Gastroesophageal sphincter (tissue), 4 donors: ENCODE data around the gene DNTT. TPM values are rescaled to one million over a fixed set of nuclear protein-coding genes. Genes with fewer than 3 reads are reported as not detected.
"Not testable (repeated sequence)": the region's sequence is repeated elsewhere in the genome, so short reads cannot be mapped to it uniquely, and the experiment has no call there.

Experiments used
- ATAC-seq: fragments of 150-250 bp; one replicate; pipeline ENCODE4 v1.9.1; 2016; ENCODE audit warnings: mild to moderate bottlenecking, moderate library complexity
- H3K27ac ChIP-seq, 4 donors: fragments of 200-600 bp; sonication (generic) in 3 of 4; 1 replicate in 3 of 4; 2 replicates in 1 of 4; pipeline ENCODE4 v1.5.1; 2016 to 2019
- H3K27me3 ChIP-seq: fragments of 200-600 bp; sonication (generic); one replicate; pipeline ENCODE4 v1.5.1; 2019
- H3K36me3 ChIP-seq, 2 donors: fragments of 200-600 bp; sonication (generic); one replicate each; pipeline ENCODE4 v1.5.1; 2019; ENCODE audit warnings: control low read depth in 1 of 2
- H3K4me1 ChIP-seq, 3 donors: fragments of 200-600 bp; sonication (generic); 1 replicate in 2 of 3; 2 replicates in 1 of 3; pipeline ENCODE4 v1.5.1; 2016 to 2019; ENCODE audit warnings: control low read depth in 2 of 3
- H3K4me3 ChIP-seq, 2 donors: fragments of 200-600 bp; sonication (generic); one replicate each; pipeline ENCODE4 v1.5.1; 2019; ENCODE audit warnings: mild to moderate bottlenecking in 1 of 2, moderate library complexity in 1 of 2
- H3K9me3 ChIP-seq, 3 donors: fragments of 200-600 bp; sonication (generic); one replicate each; pipeline ENCODE4 v1.5.1; 2017 to 2019; ENCODE audit warnings: control low read depth in 2 of 3
- EP300 ChIP-seq: sonication (generic); formaldehyde crosslinking; IDR thresholded peaks from one replicate; pipeline ENCODE4 v1.6.1; 2017; ENCODE audit warnings: antibody characterized with exemption, mild to moderate bottlenecking
- POLR2A ChIP-seq, 2 donors: fragments of 450-650 bp; IDR thresholded peaks; one replicate each; pipeline ENCODE4 v1.6.1; 2017; ENCODE audit warnings: antibody characterized with exemption in 2 of 2, mild to moderate bottlenecking in 2 of 2, moderate library complexity in 1 of 2
- POLR2AphosphoS5 ChIP-seq: sonication (generic); formaldehyde crosslinking; IDR thresholded peaks from one replicate; pipeline ENCODE4 v1.6.1; 2017; ENCODE audit warnings: antibody characterized with exemption
- WGBS, 2 donors: methylation state at CpG; one replicate each; pipeline ENCODE4 v1.1.5; 2018; ENCODE audit warnings: low coverage in 1 of 2; 5-methylcytosine and 5-hydroxymethylcytosine counted together
- total RNA-seq, 4 donors: library from RNA; depleted of rRNA; stranded (reverse); fragments of >200 nt; gene quantifications; one replicate each; pipeline ENCODE4 v1.1.0, GENCODE V29; 2016
- TF ChIP-seq, protein P1 (sequence below), 4 experiments: fragments of 200-600 bp in 2 of 4; fragments of 450-650 bp in 2 of 4; sonication (generic) in 1 of 4; IDR thresholded peaks; one replicate each; pipeline ENCODE4 v1.5.1; 2017 to 2019; ENCODE audit warnings: antibody characterized with exemption in 4 of 4, mild to moderate bottlenecking in 2 of 4, moderate library complexity in 2 of 4

The DNTT gene
- total RNA-seq, 4 donors from 2014 or later = not detected

DNA sequence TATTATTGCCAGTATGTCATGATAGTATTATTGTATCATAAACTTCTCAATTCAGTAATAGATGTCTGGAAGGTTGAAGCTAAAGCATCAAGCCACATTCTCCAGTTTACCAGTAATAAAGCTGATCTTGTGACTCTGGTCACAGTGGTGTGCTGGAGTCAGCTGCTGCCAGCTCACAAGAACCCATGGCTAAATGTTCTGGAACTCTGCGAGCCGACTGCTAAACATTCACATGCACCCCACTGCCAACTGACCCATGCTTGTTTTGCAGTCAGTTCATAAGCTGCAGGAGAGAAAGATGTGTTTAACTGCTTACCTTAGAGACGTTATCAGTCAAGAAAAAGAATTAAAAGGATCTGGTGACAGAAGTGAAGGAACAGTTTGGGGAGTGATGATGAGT is 5.9 kb upstream of the DNTT start:
- H3K27ac ChIP-seq = no peak overlapping the region
- peaks cover 0 to 7% (median 0%) of the 10 kb centered on the region in 3 donors for H3K4me1 ChIP-seq
- ATAC-seq = no peak
- no peak overlapping the region for H3K4me3 ChIP-seq
- no peaks in the 10 kb centered on the region for H3K9me3 ChIP-seq
- no peak for TF ChIP-seq POLR2A (IDR thresholded peaks at IDR 0.05)
- no peak for TF ChIP-seq POLR2AphosphoS5
- TF ChIP-seq, protein P1, sequence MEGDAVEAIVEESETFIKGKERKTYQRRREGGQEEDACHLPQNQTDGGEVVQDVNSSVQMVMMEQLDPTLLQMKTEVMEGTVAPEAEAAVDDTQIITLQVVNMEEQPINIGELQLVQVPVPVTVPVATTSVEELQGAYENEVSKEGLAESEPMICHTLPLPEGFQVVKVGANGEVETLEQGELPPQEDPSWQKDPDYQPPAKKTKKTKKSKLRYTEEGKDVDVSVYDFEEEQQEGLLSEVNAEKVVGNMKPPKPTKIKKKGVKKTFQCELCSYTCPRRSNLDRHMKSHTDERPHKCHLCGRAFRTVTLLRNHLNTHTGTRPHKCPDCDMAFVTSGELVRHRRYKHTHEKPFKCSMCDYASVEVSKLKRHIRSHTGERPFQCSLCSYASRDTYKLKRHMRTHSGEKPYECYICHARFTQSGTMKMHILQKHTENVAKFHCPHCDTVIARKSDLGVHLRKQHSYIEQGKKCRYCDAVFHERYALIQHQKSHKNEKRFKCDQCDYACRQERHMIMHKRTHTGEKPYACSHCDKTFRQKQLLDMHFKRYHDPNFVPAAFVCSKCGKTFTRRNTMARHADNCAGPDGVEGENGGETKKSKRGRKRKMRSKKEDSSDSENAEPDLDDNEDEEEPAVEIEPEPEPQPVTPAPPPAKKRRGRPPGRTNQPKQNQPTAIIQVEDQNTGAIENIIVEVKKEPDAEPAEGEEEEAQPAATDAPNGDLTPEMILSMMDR (IDR thresholded peaks at IDR 0.05) = no peak
- no peak for TF ChIP-seq EP300
- peaks cover 4% of the 10 kb centered on the region for H3K27me3 ChIP-seq
- WGBS, 2 donors = 59 to 75% methylated on average over 3 of the region's 3 CpGs
- H3K36me3 ChIP-seq = no peaks in the 10 kb centered on the region

DNA sequence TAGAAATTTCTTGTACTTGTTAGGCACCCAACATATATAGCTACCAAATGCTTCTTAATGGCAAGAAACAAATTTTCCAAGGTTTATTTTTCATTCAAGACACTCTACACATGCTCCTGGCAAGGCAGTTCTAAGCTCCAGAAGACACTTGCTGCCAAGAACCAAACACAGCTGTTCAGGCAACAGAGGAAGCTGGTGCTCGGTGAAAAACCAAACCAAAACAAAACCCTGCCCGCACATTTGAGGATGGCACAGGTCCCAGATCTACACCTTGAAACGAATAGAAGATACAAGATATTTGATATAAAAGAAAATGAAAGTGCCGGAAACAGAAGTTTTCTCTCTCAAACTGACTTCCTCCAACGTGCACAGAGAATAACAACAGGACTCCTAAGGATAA is 4.9 kb upstream of the DNTT start:
- Histone ChIP-seq H3K9me3 (no peaks in the 10 kb centered on the region), H3K27me3 (peaks cover 4% of the 10 kb centered on the region), H3K36me3 (no peaks in the 10 kb centered on the region), H3K4me1 (peaks cover 0 to 7% (median 0%) of the 10 kb centered on the region in 3 donors), H3K4me3 (no peak overlapping the region), H3K27ac (no peak overlapping the region)
- TF ChIP-seq POLR2A (IDR thresholded peaks at IDR 0.05) (no peak), EP300 (no peak), POLR2AphosphoS5 (no peak)
- TF ChIP-seq, protein P1 (IDR thresholded peaks at IDR 0.05) = no peak
- ATAC-seq = no peak
- WGBS, 2 donors = 17 to 19% methylated on average over 5 of the region's 5 CpGs

DNA sequence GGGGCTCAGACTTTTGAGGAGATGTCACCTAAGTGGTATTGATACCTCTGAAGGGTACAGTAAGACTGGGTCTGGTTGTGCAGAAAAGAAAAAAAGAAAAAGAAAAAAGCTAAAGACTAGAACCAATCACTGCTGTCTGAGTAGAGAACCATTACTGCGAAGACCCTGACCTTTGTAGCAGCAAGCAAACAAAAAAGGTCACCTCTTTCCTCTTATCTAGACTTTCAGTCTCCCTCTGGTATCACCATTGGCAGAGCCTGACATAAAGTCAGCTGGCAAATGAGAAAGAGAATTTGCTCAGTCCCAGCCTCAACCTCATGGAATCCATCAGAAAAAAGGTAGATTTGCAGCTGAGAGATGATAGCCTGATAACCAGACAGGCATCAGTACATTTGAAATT is 2.6 kb upstream of the DNTT start:
- no peak for ATAC-seq
- Histone ChIP-seq H3K27ac (no peak overlapping the region), H3K27me3 (peaks cover 4% of the 10 kb centered on the region), H3K36me3 (no peaks in the 10 kb centered on the region), H3K4me3 (no peak overlapping the region), H3K4me1 (peaks cover 0 to 7% (median 0%) of the 10 kb centered on the region in 3 donors), H3K9me3 (no peaks in the 10 kb centered on the region)
- TF ChIP-seq POLR2A (IDR thresholded peaks at IDR 0.05) (no peak), EP300 (no peak), POLR2AphosphoS5 (no peak)
- TF ChIP-seq, protein P1 (IDR thresholded peaks at IDR 0.05) = no peak
- 67 to 69% methylated on average over 1 of the region's 1 CpG for WGBS, 2 donors

DNA sequence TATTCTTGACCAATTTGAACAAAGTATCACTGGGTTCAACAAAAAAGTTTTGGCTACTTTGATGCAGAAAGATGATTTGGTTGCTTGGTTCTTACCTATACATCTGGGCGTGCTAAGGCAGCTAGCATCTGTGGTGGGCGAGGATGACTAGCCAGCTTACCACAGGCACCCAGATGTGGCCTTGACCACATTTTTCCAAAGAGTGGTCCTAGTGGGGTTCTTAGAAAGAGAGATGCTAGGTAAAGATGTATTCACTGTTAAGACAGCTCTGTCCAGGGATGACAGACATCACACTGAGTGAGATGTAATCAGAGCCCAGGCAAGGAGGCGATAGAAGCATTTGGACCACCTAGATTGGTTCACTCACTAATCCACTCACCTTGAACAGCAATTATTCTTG is 785 bp downstream of the DNTT start:
- Histone ChIP-seq H3K4me3 (no peak overlapping the region), H3K27me3 (peaks cover 2% of the 10 kb centered on the region), H3K9me3 (no peaks in the 10 kb centered on the region), H3K27ac (no peak overlapping the region), H3K36me3 (no peaks in the 10 kb centered on the region), H3K4me1 (peaks cover 0 to 13% (median 0%) of the 10 kb centered on the region in 3 donors)
- TF ChIP-seq POLR2A (IDR thresholded peaks at IDR 0.05) (no peak), EP300 (no peak), POLR2AphosphoS5 (no peak)
- TF ChIP-seq, protein P1 (IDR thresholded peaks at IDR 0.05) = no peak
- 71 to 100% methylated on average over 1 to 2 of the region's 3 CpGs for WGBS, 2 donors
- no peak for ATAC-seq

DNA sequence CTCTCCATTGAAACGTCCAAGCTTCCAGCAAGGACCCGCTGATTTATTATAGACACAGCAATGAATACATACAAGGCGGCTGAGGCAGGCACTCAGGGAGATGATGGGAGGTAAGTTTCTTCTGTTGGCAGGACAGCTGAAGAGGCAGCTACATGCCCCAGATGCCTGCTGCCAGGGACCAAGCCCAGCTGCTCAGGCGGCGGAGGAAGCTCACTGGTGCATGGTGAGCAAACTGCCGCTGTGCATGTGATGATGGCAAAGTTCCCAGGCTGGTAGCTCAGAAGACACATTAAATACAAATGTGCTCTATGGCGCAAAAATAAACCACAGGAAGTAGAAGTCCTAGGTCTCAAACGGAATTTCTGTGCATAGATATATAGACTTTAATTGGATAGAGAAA is 2.3 kb downstream of the DNTT start:
- Histone ChIP-seq H3K27me3 (no peaks in the 10 kb centered on the region), H3K4me3 (no peak overlapping the region), H3K27ac (no peak overlapping the region), H3K9me3 (no peaks in the 10 kb centered on the region), H3K36me3 (no peaks in the 10 kb centered on the region), H3K4me1 (peaks cover 0 to 18% (median 0%) of the 10 kb centered on the region in 3 donors)
- TF ChIP-seq EP300 (no peak), POLR2A (IDR thresholded peaks at IDR 0.05) (no peak), POLR2AphosphoS5 (no peak)
- TF ChIP-seq, protein P1 (IDR thresholded peaks at IDR 0.05) = no peak
- ATAC-seq = no peak
- WGBS, 2 donors = 59 to 65% methylated on average over 6 of the region's 8 CpGs

DNA sequence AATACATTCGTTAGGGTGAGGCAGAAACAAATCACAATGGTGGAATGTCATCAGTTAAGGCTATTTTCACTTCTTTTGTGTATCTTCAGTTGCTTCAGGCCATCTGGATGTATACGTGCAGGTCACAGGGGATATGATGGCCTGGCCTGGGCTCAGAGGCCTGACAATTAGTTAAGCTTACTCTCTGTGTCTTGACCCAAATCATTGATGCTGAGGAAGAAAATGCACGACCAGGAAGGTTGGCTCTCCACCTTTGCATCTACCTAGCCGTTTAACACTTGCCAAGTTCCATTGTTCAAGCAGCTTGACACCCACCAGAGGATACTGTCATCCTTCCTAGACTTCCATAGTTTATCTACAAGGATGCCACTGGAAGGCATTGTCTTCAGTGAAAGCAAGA is 4.6 kb downstream of the DNTT start:
- 56 to 93% methylated on average over 2 to 3 of the region's 4 CpGs for WGBS, 2 donors
- not testable (repeated sequence) for ATAC-seq, H3K27ac ChIP-seq

More for the DNA sequence above, 4.6 kb downstream of the DNTT start:
- not testable (repeated sequence) for H3K4me3 ChIP-seq, H3K27me3 ChIP-seq, H3K36me3 ChIP-seq, H3K9me3 ChIP-seq
- H3K4me1 ChIP-seq = peaks cover 0 to 18% (median 0%) of the 10 kb centered on the region in 3 donors
